Trophoblast cell (in vitro differentiated cells and primary cell): ENCODE measurements around the gene PODXL.
A peak's percentile ranks its signal among the peaks of the same experiment; 100 is the strongest.

Experiments
- DNase-seq, 2 donors: peaks; one replicate each; pipeline ENCODE4 v3.0.0-alpha.2; 2016
- H2AFZ ChIP-seq: 2 replicates; pipeline ENCODE4 v1.6.1; 2013; ENCODE audit warnings: low read length, moderate library complexity, mild to moderate bottlenecking; ENCODE audit not compliant: insufficient read depth, poor library complexity
- H2AK5ac ChIP-seq: 2 replicates; pipeline ENCODE4 v1.6.1; 2013; ENCODE audit warnings: mild to moderate bottlenecking, low read length
- H2BK120ac ChIP-seq: 2 replicates; pipeline ENCODE4 v1.6.1; 2013; ENCODE audit warnings: low read length, mild to moderate bottlenecking, moderate library complexity; ENCODE audit not compliant: insufficient read depth, poor library complexity
- H2BK12ac ChIP-seq: 2 replicates; pipeline ENCODE4 v1.6.1; 2013; ENCODE audit warnings: mild to moderate bottlenecking, low read length, moderate library complexity
- H2BK5ac ChIP-seq: 2 replicates; pipeline ENCODE4 v1.6.1; 2013; ENCODE audit warnings: low read length, low read depth, moderate library complexity, mild to moderate bottlenecking; ENCODE audit not compliant: poor library complexity
- H3K14ac ChIP-seq: 2 replicates; pipeline ENCODE4 v1.6.1; 2013; ENCODE audit warnings: mild to moderate bottlenecking, low read length
- H3K18ac ChIP-seq: 2 replicates; pipeline ENCODE4 v1.6.1; 2013; ENCODE audit warnings: mild to moderate bottlenecking, low read length
- H3K23ac ChIP-seq: 2 replicates; pipeline ENCODE4 v1.6.1; 2013; ENCODE audit warnings: low read length
- H3K27ac ChIP-seq: 2 replicates; pipeline ENCODE4 v1.5.1; 2013; ENCODE audit warnings: low read depth, mild to moderate bottlenecking, inconsistent platforms, low read length, moderate library complexity
- H3K27me3 ChIP-seq: 2 replicates; pipeline ENCODE4 v1.6.1; 2013; ENCODE audit warnings: inconsistent platforms, mild to moderate bottlenecking, low read length, moderate library complexity; ENCODE audit not compliant: insufficient read depth
- H3K36me3 ChIP-seq, 2 experiments: 1 replicate in 1 of 2; 2 replicates in 1 of 2; pipeline ENCODE4 v1.6.1; 2013; ENCODE audit warnings: low read length in 2 of 2, mild to moderate bottlenecking in 2 of 2, moderate library complexity in 1 of 2; ENCODE audit not compliant: insufficient read depth in 2 of 2, control insufficient read depth in 1 of 2
- H3K4ac ChIP-seq: 2 replicates; pipeline ENCODE4 v1.6.1; 2013; ENCODE audit warnings: low read depth, mild to moderate bottlenecking, low read length, moderate library complexity
- H3K4me1 ChIP-seq, 2 experiments: 1 replicate in 1 of 2; 2 replicates in 1 of 2; pipeline ENCODE4 v1.6.1; 2013; ENCODE audit warnings: low read length in 2 of 2, mild to moderate bottlenecking in 2 of 2, moderate library complexity in 1 of 2; ENCODE audit not compliant: insufficient read depth in 2 of 2, control insufficient read depth in 1 of 2
- H3K4me2 ChIP-seq: 2 replicates; pipeline ENCODE4 v1.6.1; 2013; ENCODE audit warnings: inconsistent platforms, mild to moderate bottlenecking, low read length, moderate library complexity
- H3K4me3 ChIP-seq: 2 replicates; pipeline ENCODE4 v1.5.1; 2013; ENCODE audit warnings: mild to moderate bottlenecking, low read depth, low read length, inconsistent platforms
- H3K79me1 ChIP-seq: one replicate; pipeline ENCODE4 v1.6.1; 2013; ENCODE audit warnings: low read length
- H3K79me2 ChIP-seq: 2 replicates; pipeline ENCODE4 v1.6.1; 2013; ENCODE audit warnings: low read length, mild to moderate bottlenecking; ENCODE audit not compliant: control insufficient read depth, insufficient read depth, poor library complexity
- H3K9ac ChIP-seq: 2 replicates; pipeline ENCODE4 v1.6.1; 2013; ENCODE audit warnings: mild to moderate bottlenecking, low read length
- H3K9me3 ChIP-seq: 2 replicates; pipeline ENCODE4 v1.6.1; 2013; ENCODE audit warnings: low read depth, mild to moderate bottlenecking, control low read depth, inconsistent platforms, low read length; ENCODE audit not compliant: insufficient read depth
- H4K12ac ChIP-seq: 2 replicates; pipeline ENCODE4 v1.6.1; 2013; ENCODE audit warnings: low read depth, mild to moderate bottlenecking, low read length, moderate library complexity
- H4K8ac ChIP-seq: 2 replicates; pipeline ENCODE4 v1.6.1; 2013; ENCODE audit warnings: low read depth, mild to moderate bottlenecking, low read length, moderate library complexity
- H4K91ac ChIP-seq: one replicate; pipeline ENCODE4 v1.6.1; 2013; ENCODE audit warnings: low read depth, mild to moderate bottlenecking, low read length, moderate library complexity
- WGBS: extraction: QIAGEN DNeasy Blood & Tissue Kit; methylation state at CpG from one replicate; pipeline ENCODE4 v1.1.7; 2013; ENCODE audit warnings: missing lambda C conversion rate; ENCODE audit not compliant: insufficient read length, insufficient coverage; ENCODE audit errors: extremely low coverage; 5-methylcytosine and 5-hydroxymethylcytosine counted together

The PODXL gene

DNA sequence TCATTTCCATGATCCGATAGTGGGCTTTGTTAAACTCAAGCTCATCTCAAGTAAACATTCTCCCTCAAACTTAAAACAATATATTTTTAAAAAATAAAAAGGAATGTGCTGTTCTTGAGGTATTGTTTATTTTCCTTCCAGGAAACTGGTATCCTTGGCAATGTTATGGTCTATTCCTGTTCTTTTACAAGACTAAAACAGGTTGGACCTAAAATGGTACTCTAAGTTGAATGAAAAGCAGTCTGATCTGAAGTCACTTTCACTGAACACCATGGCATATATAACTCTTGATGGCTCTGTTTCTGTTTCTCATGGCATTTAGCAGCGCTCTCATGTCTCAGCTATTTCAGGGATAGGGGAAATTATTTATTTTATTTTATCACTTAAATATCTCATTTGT lies 70.1 kb downstream of the PODXL start:
- no peak overlapping the region for H2BK120ac ChIP-seq
- H3K79me1 ChIP-seq = no peaks in the 10 kb centered on the region
- peaks cover 2 to 3% of the 10 kb centered on the region in 2 experiments for H3K36me3 ChIP-seq
- H3K9ac ChIP-seq = no peak overlapping the region
- H3K4me3 ChIP-seq = no peak overlapping the region
- no peaks in the 10 kb centered on the region for H3K27me3 ChIP-seq
- DNase-seq = no peak
- no peaks in the 10 kb centered on the region for H3K4me1 ChIP-seq
- no peak overlapping the region for H3K23ac ChIP-seq
- no peak overlapping the region for H3K14ac ChIP-seq
- no peak overlapping the region for H4K91ac ChIP-seq
- H4K12ac ChIP-seq = no peak overlapping the region
- H4K8ac ChIP-seq = no peak overlapping the region
- H3K79me2 ChIP-seq = no peaks in the 10 kb centered on the region
- no peak overlapping the region for H3K18ac ChIP-seq
- no peaks in the 10 kb centered on the region for H3K9me3 ChIP-seq
- H2BK12ac ChIP-seq = no peak overlapping the region
- H3K4me2 ChIP-seq = no peak overlapping the region
- H3K4ac ChIP-seq = no peak overlapping the region
- no peak overlapping the region for H2AFZ ChIP-seq
- no CpG with 5 or more reads among the region's 2 CpGs for WGBS
- no peak overlapping the region for H2BK5ac ChIP-seq
- H3K27ac ChIP-seq = no peak overlapping the region
- no peak overlapping the region for H2AK5ac ChIP-seq

DNA sequence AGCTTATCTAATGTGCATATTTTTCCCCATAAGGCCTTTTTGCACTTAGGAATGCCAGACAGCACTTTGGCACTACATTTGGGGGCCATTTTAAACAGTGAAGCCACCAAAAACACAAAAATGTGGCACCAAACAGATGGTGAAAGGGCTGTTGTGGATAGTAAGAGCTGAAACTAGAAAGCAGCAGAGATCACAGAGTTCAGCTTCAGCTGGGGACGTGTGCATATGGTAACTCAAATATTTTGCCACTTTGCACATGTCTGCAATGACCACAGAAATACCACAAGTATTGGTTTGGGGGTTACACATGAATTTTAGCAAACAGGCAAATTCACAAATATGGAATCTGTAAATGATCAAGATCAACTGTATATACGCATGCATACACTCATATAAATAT lies 72.8 kb downstream of the PODXL start:
- H3K4me1 ChIP-seq = no peaks in the 10 kb centered on the region
- no peaks in the 10 kb centered on the region for H3K79me1 ChIP-seq
- no CpG with 5 or more reads among the region's 2 CpGs for WGBS
- H4K12ac ChIP-seq = no peak overlapping the region
- H3K9ac ChIP-seq = no peak overlapping the region
- no peak overlapping the region for H3K27ac ChIP-seq
- no peak overlapping the region for H3K4ac ChIP-seq
- no peak overlapping the region for H3K18ac ChIP-seq
- no peak overlapping the region for H4K8ac ChIP-seq
- H3K36me3 ChIP-seq = peaks cover 2 to 3% of the 10 kb centered on the region in 2 experiments
- H2BK5ac ChIP-seq = no peak overlapping the region
- H2AK5ac ChIP-seq = no peak overlapping the region
- no peak overlapping the region for H4K91ac ChIP-seq
- no peaks in the 10 kb centered on the region for H3K79me2 ChIP-seq
- no peak for DNase-seq
- no peak overlapping the region for H2AFZ ChIP-seq
- H3K27me3 ChIP-seq = no peaks in the 10 kb centered on the region
- no peaks in the 10 kb centered on the region for H3K9me3 ChIP-seq
- no peak overlapping the region for H3K14ac ChIP-seq
- no peak overlapping the region for H2BK12ac ChIP-seq
- H3K4me3 ChIP-seq = no peak overlapping the region
- H3K23ac ChIP-seq = no peak overlapping the region
- H3K4me2 ChIP-seq = no peak overlapping the region
- no peak overlapping the region for H2BK120ac ChIP-seq

DNA sequence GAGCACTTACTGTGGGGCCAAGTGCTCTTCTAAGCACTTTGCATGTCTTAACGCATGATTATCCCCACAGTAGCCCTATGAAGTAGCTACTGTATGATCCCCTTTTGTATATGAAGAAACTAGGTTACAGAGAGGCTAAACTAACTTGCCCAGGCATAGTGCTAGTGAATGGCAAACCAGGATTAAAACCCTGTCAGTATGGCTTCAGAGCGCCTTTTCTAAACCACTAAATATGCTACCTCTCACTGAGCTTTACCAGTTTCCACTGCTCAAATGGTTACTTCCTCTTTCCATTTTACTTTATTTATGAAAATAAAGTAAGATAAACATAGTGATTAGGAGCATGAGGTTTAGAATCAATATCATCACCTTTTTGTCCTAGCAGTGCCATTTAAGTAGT lies 73.6 kb downstream of the PODXL start:
- no peak overlapping the region for H3K4ac ChIP-seq
- no peak overlapping the region for H4K8ac ChIP-seq
- H4K91ac ChIP-seq = no peak overlapping the region
- H2BK12ac ChIP-seq = no peak overlapping the region
- no peak for DNase-seq
- H3K9ac ChIP-seq = no peak overlapping the region
- no peaks in the 10 kb centered on the region for H3K9me3 ChIP-seq
- no peak overlapping the region for H3K18ac ChIP-seq
- H2BK120ac ChIP-seq = no peak overlapping the region
- H3K27ac ChIP-seq = no peak overlapping the region
- H3K4me3 ChIP-seq = no peak overlapping the region
- no CpG with 5 or more reads among the region's 2 CpGs for WGBS
- H3K36me3 ChIP-seq = peaks cover 2 to 3% of the 10 kb centered on the region in 2 experiments
- H3K23ac ChIP-seq = no peak overlapping the region
- no peaks in the 10 kb centered on the region for H3K79me1 ChIP-seq
- no peak overlapping the region for H3K4me2 ChIP-seq
- no peak overlapping the region for H2AK5ac ChIP-seq
- no peaks in the 10 kb centered on the region for H3K27me3 ChIP-seq
- no peaks in the 10 kb centered on the region for H3K79me2 ChIP-seq
- no peak overlapping the region for H2BK5ac ChIP-seq
- H3K14ac ChIP-seq = no peak overlapping the region
- no peaks in the 10 kb centered on the region for H3K4me1 ChIP-seq
- no peak overlapping the region for H4K12ac ChIP-seq
- no peak overlapping the region for H2AFZ ChIP-seq

DNA sequence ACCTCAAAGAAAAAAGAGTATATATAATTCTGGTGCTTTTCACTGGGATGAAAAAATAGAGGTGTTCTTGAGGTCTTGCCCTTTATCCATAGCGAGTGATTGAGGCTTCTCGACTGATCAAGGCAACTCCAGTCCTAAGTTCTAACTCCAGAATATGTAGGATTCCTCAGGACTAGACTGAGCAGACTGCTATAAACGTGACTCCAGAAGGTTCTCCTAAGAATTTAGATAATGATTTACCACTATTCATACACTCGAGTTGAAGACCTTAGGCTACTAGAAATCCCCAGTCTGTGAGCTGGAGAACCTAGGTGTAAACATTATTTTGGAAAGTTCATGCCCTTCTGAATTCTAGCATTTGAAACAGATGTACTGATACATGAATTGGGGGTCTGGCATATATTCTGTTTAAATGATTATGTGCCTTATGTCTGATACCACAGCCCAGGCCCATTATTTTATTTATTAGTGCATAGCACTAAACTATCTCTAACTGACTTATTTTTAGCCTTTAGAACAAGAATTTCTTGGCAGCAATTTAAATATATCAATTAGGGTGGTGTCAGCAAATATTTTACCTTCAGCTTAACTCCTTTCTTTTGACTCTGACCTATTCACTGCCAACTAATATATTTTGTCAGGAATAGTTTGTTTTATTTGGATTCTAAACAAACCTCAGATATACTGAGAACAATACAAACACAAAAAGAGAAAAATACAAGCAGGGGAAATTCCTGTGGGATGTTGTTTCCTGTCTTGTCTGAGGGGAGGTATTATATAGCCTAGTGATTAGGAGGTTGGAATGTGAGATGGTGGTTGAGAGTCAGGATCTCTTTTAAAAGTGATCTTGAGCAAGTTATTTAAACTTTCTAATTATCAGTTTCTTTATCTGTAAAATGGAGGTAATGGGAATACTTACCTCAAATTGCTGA lies 75.8 kb downstream of the PODXL start:
- Histone ChIP-seq H4K91ac (no peak overlapping the region), H3K4me2 (no peak overlapping the region), H3K9me3 (no peaks in the 10 kb centered on the region), H4K8ac (no peak overlapping the region), H3K18ac (no peak overlapping the region), H3K14ac (no peak overlapping the region), H2AK5ac (no peak overlapping the region), H3K36me3 (peaks cover 0 to 2% of the 10 kb centered on the region in 2 experiments), H3K4me3 (no peak overlapping the region), H3K27me3 (no peaks in the 10 kb centered on the region), H3K9ac (no peak overlapping the region), H2BK120ac (no peak overlapping the region), H3K4ac (no peak overlapping the region), H3K27ac (peak overlapping the region; percentile 16), H3K4me1 (no peaks in the 10 kb centered on the region), H3K79me1 (no peaks in the 10 kb centered on the region), H2BK5ac (no peak overlapping the region), H3K79me2 (no peaks in the 10 kb centered on the region), H2AFZ (no peak overlapping the region), H3K23ac (no peak overlapping the region), H4K12ac (no peak overlapping the region), H2BK12ac (no peak overlapping the region)
- WGBS = no CpG with 5 or more reads among the region's 4 CpGs
- DNase-seq = no peak
